ENCODE measurements around the gene TSPO2.

Gene TSPO2

GRCh38 chr6:41075651-41076626, 33.7 kb downstream of the TSPO2 start:
- no peak for DNase-seq (ENCODE audit: low read depth)

GRCh38 chr6:41077536-41077935, 35.3 kb downstream of the TSPO2 start:
- no peak for DNase-seq (ENCODE audit: low read depth)

- DNase-seq (ENCODE audit: low read depth), result no peak
These were observed 35.8 kb downstream of the TSPO2 start for GRCh38 chr6:41078101-41078500.

- no peak for DNase-seq (ENCODE audit: low read depth)
These were observed 36.8 kb downstream of the TSPO2 start for GRCh38 chr6:41079080-41079479.

GRCh38 chr6:41080621-41081020, 38.4 kb downstream of the TSPO2 start:
- DNase-seq (ENCODE audit: low read depth), result no peak

GRCh38 chr6:41083072-41083471, 40.8 kb downstream of the TSPO2 start:
- no peak for DNase-seq (ENCODE audit: low read depth)

GRCh38 chr6:41085182-41085581, 42.9 kb downstream of the TSPO2 start:
- DNase-seq (ENCODE audit: low read depth), result no peak

- no peak for DNase-seq (ENCODE audit: low read depth)
These were observed 46.2 kb downstream of the TSPO2 start for GRCh38 chr6:41088451-41088850.

GRCh38 chr6:41090841-41091761, 48.8 kb downstream of the TSPO2 start:
- no peak for DNase-seq (ENCODE audit: low read depth)

- peak; percentile 18 for DNase-seq (ENCODE audit: low read depth)
These were observed 50.3 kb downstream of the TSPO2 start for GRCh38 chr6:41092421-41093140.

- peak; percentile 31 for DNase-seq (ENCODE audit: low read depth)
These were observed 51.5 kb downstream of the TSPO2 start for GRCh38 chr6:41093729-41094128.

Data from fibroblast of gingiva (primary cell).